ENCODE data around the gene DSP. TPM values are rescaled to one million over a fixed set of nuclear protein-coding genes. Genes with fewer than 3 reads are reported as not detected.

Gene DSP
- total and polyA plus RNA-seq, 2 of the 13 experiments (the other 11 are each of a cell fraction or from before 2014, with no cell fraction given): 89.8 to 117 TPM

- TF ChIP-seq ZFP82 (CRISPR knock-in tag; IDR thresholded peaks at IDR 0.05; ENCODE audit: borderline replicate concordance): peak; percentile 87; the same call in 1 of the 2 replicates
- TF ChIP-seq ZNF83 (CRISPR knock-in tag; IDR thresholded peaks at IDR 0.05; ENCODE audit: borderline replicate concordance): peak; percentile 85
- no peak for TF ChIP-seq SMARCC2 (IDR thresholded peaks at IDR 0.05)
- TF ChIP-seq RBM39 (IDR thresholded peaks at IDR 0.05; ENCODE audit: low read depth, low read length, poor library complexity, severe bottlenecking): peak; percentile 61
- peak; percentile 61; the same call in 1 of the 2 replicates for TF ChIP-seq TMF1 (CRISPR knock-in tag; IDR thresholded peaks at IDR 0.05; ENCODE audit: low read depth)
- peak; percentile 92 for TF ChIP-seq ZNF605 (CRISPR knock-in tag; IDR thresholded peaks at IDR 0.05)
- no peak; the same call in 1 of the 2 replicates for TF ChIP-seq FOXA3 (CRISPR knock-in tag; IDR thresholded peaks at IDR 0.05)
- TF ChIP-seq ARHGAP35 (CRISPR knock-in tag; IDR thresholded peaks at IDR 0.05; ENCODE audit: borderline replicate concordance): peak; percentile 86
- TF ChIP-seq RCOR2 (CRISPR knock-in tag; IDR thresholded peaks at IDR 0.05): 0 out of 2 replicates have a peak, but pooled peaks have one; percentile 13
- peak; percentile 87 for TF ChIP-seq ZNF335 (CRISPR knock-in tag; IDR thresholded peaks at IDR 0.05)
- peak; percentile 72; the same call in 1 of the 2 replicates for TF ChIP-seq TBX2 (CRISPR knock-in tag; IDR thresholded peaks at IDR 0.05; ENCODE audit: borderline replicate concordance)
- TF ChIP-seq POLR2G (IDR thresholded peaks at IDR 0.05; ENCODE audit: low read depth, low read length): peak; percentile 98
- no peak for TF ChIP-seq ZNF746 (CRISPR knock-in tag; IDR thresholded peaks at IDR 0.05)
- TF ChIP-seq KDM3A (CRISPR knock-in tag; IDR thresholded peaks at IDR 0.05; ENCODE audit: low read depth): peak; percentile 73; the same call in 1 of the 2 replicates
- peak; percentile 52; the same call in 1 of the 2 replicates for TF ChIP-seq ARID5B (CRISPR knock-in tag; IDR thresholded peaks at IDR 0.05)
- no peak for TF ChIP-seq ZNF737 (CRISPR knock-in tag; IDR thresholded peaks at IDR 0.05; ENCODE audit: borderline replicate concordance)
- TF ChIP-seq FOXK2 (IDR thresholded peaks at IDR 0.05): no peak
- TF ChIP-seq ZNF430 (CRISPR knock-in tag; IDR thresholded peaks at IDR 0.05): peak; percentile 32
- TF ChIP-seq ZBTB7B (CRISPR knock-in tag; IDR thresholded peaks at IDR 0.05): peak; percentile 96
- TF ChIP-seq, protein P1, sequence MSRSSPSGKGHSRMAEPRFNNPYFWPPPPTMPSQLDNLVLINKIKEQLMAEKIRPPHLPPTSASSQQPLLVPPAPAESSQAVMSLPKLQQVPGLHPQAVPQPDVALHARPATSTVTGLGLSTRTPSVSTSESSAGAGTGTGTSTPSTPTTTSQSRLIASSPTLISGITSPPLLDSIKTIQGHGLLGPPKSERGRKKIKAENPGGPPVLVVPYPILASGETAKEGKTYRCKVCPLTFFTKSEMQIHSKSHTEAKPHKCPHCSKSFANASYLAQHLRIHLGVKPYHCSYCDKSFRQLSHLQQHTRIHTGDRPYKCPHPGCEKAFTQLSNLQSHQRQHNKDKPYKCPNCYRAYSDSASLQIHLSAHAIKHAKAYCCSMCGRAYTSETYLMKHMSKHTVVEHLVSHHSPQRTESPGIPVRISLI (CRISPR knock-in tag; IDR thresholded peaks at IDR 0.05; ENCODE audit: borderline replicate concordance): 0 out of 2 replicates have a peak, but pooled peaks have one; percentile 19
- TF ChIP-seq, protein P2, sequence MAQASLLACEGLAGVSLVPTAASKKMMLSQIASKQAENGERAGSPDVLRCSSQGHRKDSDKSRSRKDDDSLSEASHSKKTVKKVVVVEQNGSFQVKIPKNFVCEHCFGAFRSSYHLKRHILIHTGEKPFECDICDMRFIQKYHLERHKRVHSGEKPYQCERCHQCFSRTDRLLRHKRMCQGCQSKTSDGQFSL (CRISPR knock-in tag; IDR thresholded peaks at IDR 0.05): no peak
- TF ChIP-seq ZNF557 (CRISPR knock-in tag; IDR thresholded peaks at IDR 0.05): peak; percentile 35; the same call in 1 of the 2 replicates
- no peak for TF ChIP-seq SIX1 (CRISPR knock-in tag; IDR thresholded peaks at IDR 0.05; ENCODE audit: borderline replicate concordance)
- TF ChIP-seq CBX5 (CRISPR knock-in tag; IDR thresholded peaks at IDR 0.05; ENCODE audit: borderline replicate concordance): peak; percentile 92; the same call in 1 of the 2 replicates
- TF ChIP-seq PTBP1 (IDR thresholded peaks at IDR 0.05; ENCODE audit: low read depth, low read length, poor library complexity, severe bottlenecking): no peak
Measured at GRCh38 chr6:7589949-7590917, 48.8 kb downstream of the DSP start, which contains the start of gene SNRNP48 (continued).
